Caco-2 (cell line): Measurements from ENCODE around the gene TMEM181. TPM values are rescaled to one million over a fixed set of nuclear protein-coding genes. Genes with fewer than 3 reads are reported as not detected.
"Not testable (repeated sequence)": the region's sequence is repeated elsewhere in the genome, so short reads cannot be mapped to it uniquely, and the experiment has no call there.

Source experiments
- BruUV-seq: library from RNA; stranded (reverse); fragments of 400-500 nt; replicated peaks from 2 replicates; lab custom pipeline; 2021; lab: Mats Ljungman, UMichigan
- CTCF ChIA-PET: fragments of 300-600 bp; sonication (Branson Sonifier 250); formaldehyde crosslinking; loops from one replicate; lab custom pipeline; 2022; ENCODE audit warnings: antibody characterized with exemption; lab: Charles Lee
- POLR2A ChIA-PET: fragments of 300-600 bp; sonication (Branson Sonifier 250); formaldehyde crosslinking; loops from one replicate; lab custom pipeline; 2022; ENCODE audit warnings: antibody characterized with exemption; lab: Charles Lee
- DNase-seq, 2 experiments: peaks; one replicate each; pipeline versions ENCODE4 v3.0.0 to v3.0.0-alpha.2; 2020 to 2022
- H3K27me3 ChIP-seq: replicated peaks from 2 replicates; pipeline ENCODE4 v1.6.0; 2011; ENCODE audit warnings: low read length; ENCODE audit not compliant: control insufficient read depth, insufficient read depth
- H3K36me3 ChIP-seq: 2 replicates; pipeline ENCODE4 v1.5.1; 2011; ENCODE audit warnings: low read length; ENCODE audit not compliant: control insufficient read depth, insufficient read depth
- H3K4me1 ChIP-seq: fragments of 250-450 bp; sonication (Bioruptor Pico); 2 replicates; pipeline ENCODE4 v1.5.1; 2020; ENCODE audit warnings: mild to moderate bottlenecking
- H3K4me3 ChIP-seq: 2 replicates; pipeline ENCODE4 v1.5.1; 2011; ENCODE audit warnings: low read depth, mild to moderate bottlenecking, control low read depth, low read length
- H3K9me3 ChIP-seq: fragments of 250-450 bp; sonication (Bioruptor Pico); 2 replicates; pipeline ENCODE4 v1.5.1; 2020; ENCODE audit warnings: mild to moderate bottlenecking, moderate library complexity
- H3K27ac Mint-ChIP-seq: one replicate; pipeline ENCODE4 v1.8.0; 2022; ENCODE audit warnings: mixed read lengths; ENCODE audit not compliant: unreplicated experiment
- H3K27me3 Mint-ChIP-seq: one replicate; pipeline ENCODE4 v1.8.0; 2022; ENCODE audit warnings: mixed read lengths; ENCODE audit not compliant: insufficient read depth, unreplicated experiment
- H3K36me3 Mint-ChIP-seq: one replicate; pipeline ENCODE4 v1.8.0; 2022; ENCODE audit warnings: mild to moderate bottlenecking, mixed read lengths; ENCODE audit not compliant: insufficient read depth, unreplicated experiment
- H3K4me1 Mint-ChIP-seq: one replicate; pipeline ENCODE4 v1.8.0; 2022; ENCODE audit warnings: low read depth, mixed read lengths; ENCODE audit not compliant: unreplicated experiment
- H3K4me3 Mint-ChIP-seq: one replicate; pipeline ENCODE4 v1.8.0; 2022; ENCODE audit warnings: mild to moderate bottlenecking, moderate library complexity, mixed read lengths; ENCODE audit not compliant: unreplicated experiment
- H3K9me3 Mint-ChIP-seq: one replicate; pipeline ENCODE4 v1.8.0; 2022; ENCODE audit warnings: mixed read lengths; ENCODE audit not compliant: unreplicated experiment
- CTCF ChIP-seq, 2 experiments: fragments of 200-600 bp in 1 of 2; IDR thresholded peaks; 1 replicate in 1 of 2; 2 replicates in 1 of 2; pipeline versions ENCODE4 v1.5.1 to v1.8.0; 2011 to 2022; ENCODE audit warnings: antibody characterized with exemption in 1 of 2, control low read depth in 1 of 2, inconsistent platforms in 1 of 2, low read depth in 1 of 2, low read length in 1 of 2, mild to moderate bottlenecking in 1 of 2, moderate library complexity in 1 of 2; ENCODE audit not compliant: insufficient read depth in 1 of 2, severe bottlenecking in 1 of 2, unreplicated experiment in 1 of 2
- intact Hi-C: fragments of 100-400 bp; cut with micrococcal nuclease; formaldehyde crosslinking; loops from one replicate; pipeline ENCODE4 v1.10.0; 2022; ENCODE audit not compliant: unreplicated experiment
- total RNA-seq: library from RNA; stranded (reverse); gene quantifications from 2 replicates; pipeline ENCODE4 v1.2.3, GENCODE V29; 2022

Gene TMEM181
- total RNA-seq, 1 experiment from 2014 or later, result 26.7 TPM

- POLR2A ChIA-PET, result no interaction called here
- Histone ChIP-seq H3K36me3 (no peaks in the 10 kb centered on the region), H3K27me3 (no peaks in the 10 kb centered on the region), H3K9me3 (no peaks in the 10 kb centered on the region), H3K4me1 (no peaks in the 10 kb centered on the region), H3K4me3 (no peak overlapping the region)
- TF ChIP-seq CTCF (IDR thresholded peaks at IDR 0.05; ENCODE audit: insufficient read depth in 1 of 2, low read depth in 1 of 2, low read length in 1 of 2, severe bottlenecking in 1 of 2, unreplicated experiment in 1 of 2), result no peak
- Mint-ChIP-seq H3K4me1 (peaks cover 6% of the 10 kb centered on the region), H3K27ac (no peak overlapping the region), H3K36me3 (no peaks in the 10 kb centered on the region), H3K4me3 (no peak overlapping the region), H3K9me3 (no peaks in the 10 kb centered on the region), H3K27me3 (no peaks in the 10 kb centered on the region)
- BruUV-seq, result no TSS peak
- intact Hi-C loops, result no loop called here
- CTCF ChIA-PET, result no interaction called here
- DNase-seq, result no peak
Measured at GRCh38 chr6:158554611-158555361, 5.1 kb upstream of the TMEM181 start.

GRCh38 chr6:158556113-158556512 lies 3.8 kb upstream of the TMEM181 start:
- Mint-ChIP-seq H3K9me3 (no peaks in the 10 kb centered on the region), H3K4me3 (no peak overlapping the region), H3K36me3 (no peaks in the 10 kb centered on the region), H3K27ac (no peak overlapping the region), H3K4me1 (peaks cover 7% of the 10 kb centered on the region), H3K27me3 (no peaks in the 10 kb centered on the region)
- Histone ChIP-seq H3K36me3 (no peaks in the 10 kb centered on the region), H3K9me3 (no peaks in the 10 kb centered on the region), H3K4me3 (no peak overlapping the region), H3K4me1 (no peaks in the 10 kb centered on the region), H3K27me3 (no peaks in the 10 kb centered on the region)
- intact Hi-C loops, result no loop called here
- BruUV-seq, result no TSS peak
- DNase-seq, result no peak
- CTCF ChIA-PET, result no interaction called here
- no peak for TF ChIP-seq CTCF (IDR thresholded peaks at IDR 0.05; ENCODE audit: insufficient read depth in 1 of 2, low read depth in 1 of 2, low read length in 1 of 2, severe bottlenecking in 1 of 2, unreplicated experiment in 1 of 2)
- POLR2A ChIA-PET, result no interaction called here

- H3K27ac Mint-ChIP-seq, intact Hi-C loops, CTCF ChIA-PET, H3K4me3 Mint-ChIP-seq, H3K36me3 Mint-ChIP-seq, BruUV-seq, DNase-seq, H3K27me3 ChIP-seq, H3K27me3 Mint-ChIP-seq, H3K9me3 ChIP-seq, H3K36me3 ChIP-seq, H3K4me1 ChIP-seq, POLR2A ChIA-PET, H3K4me3 ChIP-seq, H3K9me3 Mint-ChIP-seq: not testable (repeated sequence)
- peaks cover 12% of the 10 kb centered on the region for H3K4me1 Mint-ChIP-seq
Measured at GRCh38 chr6:158557110-158557509, 2.8 kb upstream of the TMEM181 start.
